ENCODE results near the gene TMEFF2. TPM values are rescaled to one million over a fixed set of nuclear protein-coding genes. Genes with fewer than 3 reads are reported as not detected.

Gene TMEFF2
- total and polyA plus RNA-seq, 10 donors, result not detected

- H3K27me3 ChIP-seq (replicated peaks in 1 of 7), result no peaks in the 10 kb centered on the region
- DNase-seq, result no peak
- 79 to 94% (median 86%) methylated on average over 2 of the region's 2 CpGs for WGBS, 5 donors
- no peak overlapping the region for H3K4me3 ChIP-seq
- H3K27ac ChIP-seq, result peak overlapping the region in 7 of 8 donors; percentile 4 to 54 (median 41)
- no peaks in the 10 kb centered on the region for H3K36me3 ChIP-seq
- H3K9me3 ChIP-seq, result peaks cover 0 to 7% (median 0%) of the 10 kb centered on the region in 8 donors
- no peaks in the 10 kb centered on the region for H3K4me1 ChIP-seq
- TF ChIP-seq, protein P1, sequence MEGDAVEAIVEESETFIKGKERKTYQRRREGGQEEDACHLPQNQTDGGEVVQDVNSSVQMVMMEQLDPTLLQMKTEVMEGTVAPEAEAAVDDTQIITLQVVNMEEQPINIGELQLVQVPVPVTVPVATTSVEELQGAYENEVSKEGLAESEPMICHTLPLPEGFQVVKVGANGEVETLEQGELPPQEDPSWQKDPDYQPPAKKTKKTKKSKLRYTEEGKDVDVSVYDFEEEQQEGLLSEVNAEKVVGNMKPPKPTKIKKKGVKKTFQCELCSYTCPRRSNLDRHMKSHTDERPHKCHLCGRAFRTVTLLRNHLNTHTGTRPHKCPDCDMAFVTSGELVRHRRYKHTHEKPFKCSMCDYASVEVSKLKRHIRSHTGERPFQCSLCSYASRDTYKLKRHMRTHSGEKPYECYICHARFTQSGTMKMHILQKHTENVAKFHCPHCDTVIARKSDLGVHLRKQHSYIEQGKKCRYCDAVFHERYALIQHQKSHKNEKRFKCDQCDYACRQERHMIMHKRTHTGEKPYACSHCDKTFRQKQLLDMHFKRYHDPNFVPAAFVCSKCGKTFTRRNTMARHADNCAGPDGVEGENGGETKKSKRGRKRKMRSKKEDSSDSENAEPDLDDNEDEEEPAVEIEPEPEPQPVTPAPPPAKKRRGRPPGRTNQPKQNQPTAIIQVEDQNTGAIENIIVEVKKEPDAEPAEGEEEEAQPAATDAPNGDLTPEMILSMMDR (IDR thresholded peaks at IDR 0.05 in 8 of 11, conservative IDR thresholded peaks at IDR 0.05 in 3 of 11), result no peak
- TF ChIP-seq POLR2A (IDR thresholded peaks at IDR 0.05) (no peak), POLR2AphosphoS5 (IDR thresholded peaks at IDR 0.05) (no peak)
- intact Hi-C loops (cut with DNase I; ENCODE audit: low total_unique reads), result no loop called here
Observed at GRCh38 chr2:191917430-191917881, 277.3 kb downstream of the TMEFF2 start.

- H3K36me3 ChIP-seq, result no peaks in the 10 kb centered on the region
- H3K4me1 ChIP-seq, result no peaks in the 10 kb centered on the region
- intact Hi-C loops (cut with DNase I; ENCODE audit: low total_unique reads), result no loop called here
- H3K27ac ChIP-seq, result no peak overlapping the region
- WGBS, 5 donors, result 86 to 97% (median 89%) methylated on average over 1 of the region's 1 CpG
- no peak for TF ChIP-seq POLR2AphosphoS5 (IDR thresholded peaks at IDR 0.05)
- TF ChIP-seq POLR2A (IDR thresholded peaks at IDR 0.05), result no peak
- TF ChIP-seq, protein P1 (IDR thresholded peaks at IDR 0.05 in 8 of 11, conservative IDR thresholded peaks at IDR 0.05 in 3 of 11), result no peak
- peaks cover 0 to 6% (median 0%) of the 10 kb centered on the region in 8 donors for H3K9me3 ChIP-seq
- no peak for DNase-seq
- no peaks in the 10 kb centered on the region for H3K27me3 ChIP-seq (replicated peaks in 1 of 7)
- H3K4me3 ChIP-seq, result no peak overlapping the region
Observed at GRCh38 chr2:191916826-191917225, 277.9 kb downstream of the TMEFF2 start.

GRCh38 chr2:191915750-191916149, 279.0 kb downstream of the TMEFF2 start:
- Histone ChIP-seq H3K36me3 (no peaks in the 10 kb centered on the region), H3K4me3 (no peak overlapping the region), H3K9me3 (no peaks in the 10 kb centered on the region), H3K27ac (no peak overlapping the region), H3K4me1 (no peaks in the 10 kb centered on the region), H3K27me3 (replicated peaks in 1 of 7) (no peaks in the 10 kb centered on the region)
- no peak for DNase-seq
- 86 to 98% (median 95%) methylated on average over 2 of the region's 2 CpGs for WGBS, 5 donors
- TF ChIP-seq, protein P1 (IDR thresholded peaks at IDR 0.05 in 8 of 11, conservative IDR thresholded peaks at IDR 0.05 in 3 of 11), result no peak
- TF ChIP-seq POLR2A (IDR thresholded peaks at IDR 0.05), result no peak
- intact Hi-C loops (cut with DNase I; ENCODE audit: low total_unique reads), result no loop called here

- no peak for DNase-seq
- intact Hi-C loops (cut with DNase I; ENCODE audit: low total_unique reads), result no loop called here
- Histone ChIP-seq H3K9me3 (no peaks in the 10 kb centered on the region), H3K36me3 (no peaks in the 10 kb centered on the region), H3K27me3 (replicated peaks in 1 of 7) (no peaks in the 10 kb centered on the region), H3K4me3 (no peak overlapping the region), H3K27ac (no peak overlapping the region), H3K4me1 (no peaks in the 10 kb centered on the region)
- WGBS, 5 donors, result 59 to 81% (median 68%) methylated on average over 1 of the region's 1 CpG
- TF ChIP-seq POLR2A (IDR thresholded peaks at IDR 0.05) (no peak), POLR2AphosphoS5 (IDR thresholded peaks at IDR 0.05) (no peak)
- TF ChIP-seq, protein P1 (IDR thresholded peaks at IDR 0.05 in 8 of 11, conservative IDR thresholded peaks at IDR 0.05 in 3 of 11), result no peak
Observed at GRCh38 chr2:191913796-191914195, 280.9 kb downstream of the TMEFF2 start.

Measured in spleen (tissue), 11 donors.